Umbilical cord (tissue), 2 donors: ENCODE measurements around the gene IGFBP4. TPM values are rescaled to one million over a fixed set of nuclear protein-coding genes. Genes with fewer than 3 reads are reported as not detected.

Experiments used
- DNase-seq: peaks from one replicate; pipeline ENCODE4 v3.0.0-alpha.2; 2015; ENCODE audit warnings: low spot score
- total RNA-seq: library from RNA; depleted of rRNA; stranded (reverse); fragments of >200 nt; gene quantifications from one replicate; pipeline ENCODE4 v1.2.3, GENCODE V29; 2014; ENCODE audit warnings: low replicate concordance; ENCODE audit not compliant: insufficient read depth

The IGFBP4 gene
- total RNA-seq, 1 donor from 2014 or later, result 55.4 TPM

DNA sequence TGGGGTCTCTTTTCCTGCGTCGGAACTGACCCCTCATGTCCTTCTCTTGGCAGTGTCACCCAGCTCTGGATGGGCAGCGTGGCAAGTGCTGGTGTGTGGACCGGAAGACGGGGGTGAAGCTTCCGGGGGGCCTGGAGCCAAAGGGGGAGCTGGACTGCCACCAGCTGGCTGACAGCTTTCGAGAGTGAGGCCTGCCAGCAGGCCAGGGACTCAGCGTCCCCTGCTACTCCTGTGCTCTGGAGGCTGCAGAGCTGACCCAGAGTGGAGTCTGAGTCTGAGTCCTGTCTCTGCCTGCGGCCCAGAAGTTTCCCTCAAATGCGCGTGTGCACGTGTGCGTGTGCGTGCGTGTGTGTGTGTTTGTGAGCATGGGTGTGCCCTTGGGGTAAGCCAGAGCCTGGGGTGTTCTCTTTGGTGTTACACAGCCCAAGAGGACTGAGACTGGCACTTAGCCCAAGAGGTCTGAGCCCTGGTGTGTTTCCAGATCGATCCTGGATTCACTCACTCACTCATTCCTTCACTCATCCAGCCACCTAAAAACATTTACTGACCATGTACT lies 13.2 kb downstream of the IGFBP4 start:
- no peak for DNase-seq

DNA sequence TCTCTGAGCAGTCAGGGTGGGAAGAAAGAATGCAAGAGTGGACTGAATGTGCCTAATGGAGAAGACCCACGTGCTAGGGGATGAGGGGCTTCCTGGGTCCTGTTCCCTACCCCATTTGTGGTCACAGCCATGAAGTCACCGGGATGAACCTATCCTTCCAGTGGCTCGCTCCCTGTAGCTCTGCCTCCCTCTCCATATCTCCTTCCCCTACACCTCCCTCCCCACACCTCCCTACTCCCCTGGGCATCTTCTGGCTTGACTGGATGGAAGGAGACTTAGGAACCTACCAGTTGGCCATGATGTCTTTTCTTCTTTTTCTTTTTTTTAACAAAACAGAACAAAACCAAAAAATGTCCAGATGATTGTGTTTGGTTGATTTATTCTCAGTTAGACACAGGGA lies 14.1 kb downstream of the IGFBP4 start:
- no peak for DNase-seq

DNA sequence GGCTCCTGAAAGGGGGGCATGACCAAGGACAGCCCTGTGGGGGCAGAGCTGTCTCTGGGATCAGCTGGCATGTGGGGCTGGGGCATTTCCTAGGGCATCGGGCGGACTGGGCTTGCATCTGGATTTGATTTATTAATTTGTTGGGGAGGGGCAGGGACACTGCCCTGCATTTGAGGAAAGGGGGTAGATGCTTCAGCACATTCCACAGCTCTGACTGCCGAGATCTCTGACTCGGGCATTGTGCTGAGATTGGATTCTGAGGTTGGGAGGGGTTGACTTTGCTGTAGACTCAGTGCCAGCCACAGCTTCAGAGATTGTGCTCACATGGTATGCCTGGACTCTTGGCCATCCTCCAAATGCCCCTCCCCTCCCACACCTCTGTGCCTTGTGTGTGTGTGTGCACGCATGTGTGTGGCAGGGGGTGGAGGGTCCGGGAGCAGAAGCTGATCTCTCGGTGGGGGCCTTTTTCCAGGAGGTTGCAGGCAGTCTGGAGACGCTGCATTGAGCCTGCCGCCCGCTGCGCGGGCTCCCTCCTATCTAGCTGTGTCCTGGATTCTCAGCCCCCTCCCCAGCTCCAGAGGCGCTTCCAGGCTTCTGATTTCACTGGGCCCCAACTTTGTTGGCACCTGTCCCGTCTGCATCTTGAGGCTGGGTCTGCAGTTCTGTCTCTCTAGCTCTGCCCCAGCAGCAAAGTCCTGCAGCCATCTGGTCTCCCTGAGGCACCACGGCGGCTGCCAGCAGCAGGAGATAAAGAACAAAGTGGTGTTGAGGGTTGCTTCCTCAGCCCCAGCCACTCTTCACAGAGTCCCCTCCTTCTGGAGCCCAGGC lies 14.9 kb downstream of the IGFBP4 start:
- peak; percentile 96 for DNase-seq

DNA sequence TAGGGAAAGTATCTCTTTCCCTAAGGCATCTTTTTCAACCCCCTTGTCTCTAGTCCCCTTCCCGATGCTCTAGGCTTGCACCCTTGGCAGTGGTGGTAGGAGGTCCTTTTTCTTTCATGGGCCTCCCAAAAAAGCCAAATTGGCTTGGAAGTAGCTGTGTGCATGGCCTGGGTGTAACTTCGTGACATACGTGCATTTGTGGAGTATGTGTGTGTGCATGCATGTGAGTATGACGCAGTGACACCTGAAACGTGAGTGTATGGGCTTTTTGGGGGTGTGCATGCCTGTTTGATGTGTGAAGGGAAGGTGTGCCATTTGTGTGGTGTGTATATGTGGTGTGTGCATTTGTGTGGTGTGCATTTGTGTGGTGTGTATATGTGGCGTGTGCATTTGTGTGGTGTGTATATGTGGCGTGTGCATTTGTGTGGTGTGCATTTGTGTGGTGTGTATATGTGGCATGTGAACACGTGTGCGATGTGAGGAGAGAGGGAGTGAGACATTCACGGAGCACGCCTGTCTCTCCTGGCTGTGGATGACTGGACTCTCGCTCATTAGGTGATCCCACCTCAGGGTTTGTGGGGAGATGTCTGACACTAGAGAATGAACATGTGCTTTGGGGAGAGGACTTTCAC lies 15.7 kb downstream of the IGFBP4 start:
- DNase-seq, result no peak

DNA sequence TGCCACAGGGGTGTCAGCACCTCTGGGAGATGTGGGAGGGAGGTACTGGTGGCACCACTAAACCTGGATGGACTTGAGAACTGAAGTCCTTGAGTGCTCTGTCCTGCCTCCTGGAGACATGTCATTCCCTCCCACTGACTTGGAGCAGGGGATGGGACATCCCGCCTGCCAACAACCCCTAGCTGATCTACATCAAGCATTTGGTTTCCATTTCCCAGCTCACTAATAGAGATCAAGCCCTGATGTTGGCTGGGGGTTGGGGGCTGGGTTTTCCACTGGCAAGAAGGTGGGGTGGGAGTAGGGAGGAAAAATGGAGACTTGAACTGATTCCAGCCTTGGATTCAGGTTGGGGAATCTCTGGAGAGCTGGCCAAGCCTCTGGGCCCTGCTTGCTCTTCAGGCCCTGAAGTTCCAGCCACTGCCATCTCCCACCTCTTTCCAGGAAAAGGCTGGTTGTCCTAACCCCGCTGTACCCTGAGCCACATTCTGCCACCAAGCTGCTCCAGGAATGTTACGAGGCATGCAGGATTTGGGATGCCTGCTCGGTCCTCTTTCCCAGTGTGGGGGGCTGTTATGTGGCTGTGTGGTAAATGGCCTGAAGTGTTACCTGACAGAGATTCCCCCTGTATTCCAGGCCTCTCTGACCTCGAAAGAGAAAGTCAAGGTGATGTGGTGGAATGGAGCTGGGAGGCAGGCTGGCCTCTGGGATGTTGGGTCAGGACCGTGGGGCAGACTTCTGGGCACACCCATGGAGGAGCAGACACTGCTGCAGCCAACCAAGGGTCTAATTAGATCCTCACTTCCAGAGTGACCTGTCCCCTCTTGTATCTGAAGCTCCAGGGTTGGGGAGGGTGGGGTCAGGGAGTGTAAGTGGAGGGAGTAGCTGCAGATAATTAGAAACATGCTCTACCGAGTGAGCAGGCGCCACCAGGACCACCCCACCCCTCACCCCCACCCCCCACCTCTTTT lies 16.7 kb downstream of the IGFBP4 start:
- no peak for DNase-seq

DNA sequence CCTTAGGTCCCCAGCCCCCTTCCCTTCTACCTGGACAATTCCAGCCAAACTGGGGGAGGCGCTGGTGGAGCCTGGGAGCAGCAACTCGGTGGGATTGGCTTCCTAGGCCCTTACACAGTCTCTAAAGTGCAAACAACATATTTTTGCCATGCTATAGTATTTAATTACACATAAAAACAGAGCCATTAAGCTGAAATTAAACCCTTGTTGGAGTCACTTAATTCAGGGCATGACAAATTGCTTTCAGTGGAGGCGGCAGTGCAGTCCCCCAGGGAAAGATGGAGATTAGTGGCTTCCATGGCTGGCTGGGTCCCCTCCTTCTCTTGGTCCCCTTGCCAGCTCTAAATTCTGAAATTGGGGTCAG lies 17.3 kb downstream of the IGFBP4 start:
- no peak for DNase-seq

DNA sequence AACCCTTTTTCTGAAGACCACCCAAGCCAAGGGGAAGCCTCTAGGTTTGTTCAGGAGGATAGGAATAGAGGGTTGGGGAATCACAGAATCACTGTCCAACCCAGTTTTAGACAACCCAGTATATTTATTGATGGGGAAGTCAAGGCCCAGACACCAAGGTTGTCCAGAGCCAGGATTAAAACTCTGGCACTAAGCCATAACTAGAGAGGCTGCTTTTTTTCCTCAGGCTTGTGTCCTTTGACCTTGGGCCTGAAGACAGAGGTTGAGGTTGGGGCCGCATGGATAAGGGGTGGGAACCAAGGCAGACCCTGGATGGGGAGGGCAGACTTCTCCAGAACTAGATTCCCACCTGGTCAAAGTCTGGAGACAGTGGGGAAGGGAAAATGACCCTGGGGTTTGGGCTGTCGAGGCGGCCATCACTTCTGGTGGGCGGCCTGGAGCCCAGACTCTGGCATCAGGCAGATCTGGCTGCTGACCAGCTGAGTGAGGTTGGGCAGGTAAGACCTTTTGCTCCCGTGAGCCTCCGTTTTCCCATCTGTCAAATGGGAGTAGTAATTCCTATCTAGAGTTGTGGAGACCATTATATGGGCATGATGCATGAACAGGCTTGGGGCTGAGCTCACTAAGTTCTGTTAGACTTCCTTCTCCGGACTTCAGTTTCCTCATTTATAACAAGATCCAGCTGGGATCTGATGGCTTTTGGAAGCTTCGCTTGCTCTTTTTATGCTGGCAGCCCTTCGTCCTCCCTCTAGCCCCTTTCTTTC lies 17.9 kb downstream of the IGFBP4 start:
- DNase-seq, result peak; percentile 66

DNA sequence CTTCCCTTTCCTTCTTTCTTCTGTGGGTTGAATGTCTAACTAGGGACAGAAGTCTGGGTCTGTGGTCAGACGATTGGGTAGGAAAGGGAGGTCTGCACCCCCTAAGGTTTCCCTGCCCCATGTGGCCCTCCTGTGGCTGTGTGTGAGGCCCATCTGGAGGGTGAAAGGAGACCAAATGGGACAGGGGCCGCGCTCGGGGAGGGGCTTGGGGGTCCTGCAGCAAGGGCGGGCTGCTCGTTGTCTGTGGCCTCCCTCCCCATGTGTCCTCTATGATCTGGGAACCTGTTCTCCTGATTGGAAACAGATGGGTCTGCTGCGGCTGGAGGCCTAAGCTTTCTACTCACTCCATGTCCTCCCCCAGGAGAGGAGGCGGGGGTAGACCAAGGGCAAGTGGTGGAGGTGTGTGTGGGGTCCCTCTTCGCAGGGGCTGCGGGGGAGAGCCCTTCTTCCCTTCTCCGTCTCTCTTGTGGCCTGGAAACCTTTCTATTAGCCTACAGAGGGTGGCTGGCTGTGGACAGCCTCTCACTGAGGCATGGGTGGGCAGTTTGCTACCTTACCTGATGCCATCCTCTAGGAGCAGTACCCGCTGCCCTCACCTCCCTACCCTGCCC lies 18.6 kb downstream of the IGFBP4 start:
- no peak for DNase-seq

DNA sequence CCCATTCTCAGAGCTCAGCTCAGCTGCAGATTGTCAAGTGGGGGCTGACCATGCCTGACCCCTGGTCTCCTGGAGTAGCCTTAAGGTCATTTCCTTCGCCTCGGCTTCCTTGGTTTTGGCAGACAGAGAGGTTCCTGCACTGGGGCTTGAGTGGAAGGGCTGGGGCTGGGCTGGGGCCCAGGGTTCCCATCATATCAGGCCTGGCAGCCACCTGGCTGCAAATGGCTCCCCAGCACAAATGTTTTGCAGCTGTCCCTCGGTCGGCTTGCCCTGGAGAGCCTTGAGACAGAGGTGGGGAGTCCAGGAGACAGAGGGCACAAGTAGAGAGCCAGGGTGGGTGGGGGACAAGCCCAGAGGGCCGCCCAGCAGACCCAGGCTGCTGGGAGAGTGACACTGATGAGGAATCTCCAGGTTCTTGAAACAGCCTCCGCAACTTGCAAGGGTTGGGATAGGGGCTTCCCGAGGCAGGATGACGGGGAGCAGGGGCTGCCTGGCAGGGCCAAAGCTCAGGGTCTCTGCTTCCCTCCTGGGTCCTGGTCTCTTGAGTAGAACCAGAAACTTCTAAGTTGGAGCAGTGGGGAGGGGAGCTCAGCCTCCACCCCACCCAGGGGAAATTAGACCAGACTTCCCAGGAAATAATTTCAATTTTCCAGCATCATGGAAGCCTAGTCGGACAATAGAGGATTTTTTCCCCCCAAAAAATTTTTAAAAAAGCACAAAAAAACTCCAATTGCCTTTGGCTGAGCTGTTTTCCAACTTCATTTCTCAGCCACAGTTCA lies 19.3 kb downstream of the IGFBP4 start:
- DNase-seq, result no peak

DNA sequence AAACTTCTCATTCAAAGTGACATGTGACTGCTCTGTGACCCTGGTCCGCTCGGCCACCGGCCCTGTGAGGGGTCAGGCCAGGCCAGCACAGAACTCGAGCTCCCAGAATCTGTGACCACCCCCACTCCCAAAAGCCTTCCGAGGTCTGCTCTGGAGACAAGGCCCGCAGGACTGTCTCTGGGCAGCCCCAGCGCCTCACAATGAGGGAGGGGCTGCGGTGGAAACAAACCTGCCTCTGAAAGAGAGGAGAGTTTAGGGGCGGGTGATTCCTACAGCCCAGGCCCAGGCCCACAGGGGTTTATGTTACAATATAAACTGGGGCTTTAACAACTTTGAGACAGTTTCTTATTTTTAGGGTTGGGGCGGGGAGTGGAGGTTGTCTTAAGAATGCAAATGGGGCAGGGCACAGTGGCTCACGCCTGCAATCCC lies 19.9 kb downstream of the IGFBP4 start:
- DNase-seq, result no peak

DNA sequence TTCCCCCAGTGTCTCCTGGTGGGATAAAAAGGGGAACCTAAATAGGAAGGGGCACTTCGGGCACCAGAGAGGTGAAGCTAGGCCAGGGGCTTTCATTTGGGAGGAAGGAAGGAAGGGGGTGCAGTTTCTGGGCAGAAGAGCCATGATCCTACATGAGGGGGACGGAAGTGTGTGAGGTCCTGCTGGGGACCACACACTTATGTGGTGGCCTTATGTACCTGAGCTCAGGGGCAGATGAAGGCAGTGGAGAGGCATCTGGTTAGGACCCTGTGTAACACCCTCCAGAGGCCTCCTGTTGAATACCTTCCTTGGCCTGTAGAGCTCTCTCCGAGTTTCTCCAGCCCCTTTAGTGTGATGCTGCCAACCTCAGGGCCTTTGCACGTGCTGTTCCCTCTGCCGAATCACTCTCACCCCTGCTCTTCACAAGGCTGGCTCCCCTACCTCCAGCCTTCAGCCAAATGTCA lies 21.2 kb downstream of the IGFBP4 start:
- DNase-seq, result no peak

DNA sequence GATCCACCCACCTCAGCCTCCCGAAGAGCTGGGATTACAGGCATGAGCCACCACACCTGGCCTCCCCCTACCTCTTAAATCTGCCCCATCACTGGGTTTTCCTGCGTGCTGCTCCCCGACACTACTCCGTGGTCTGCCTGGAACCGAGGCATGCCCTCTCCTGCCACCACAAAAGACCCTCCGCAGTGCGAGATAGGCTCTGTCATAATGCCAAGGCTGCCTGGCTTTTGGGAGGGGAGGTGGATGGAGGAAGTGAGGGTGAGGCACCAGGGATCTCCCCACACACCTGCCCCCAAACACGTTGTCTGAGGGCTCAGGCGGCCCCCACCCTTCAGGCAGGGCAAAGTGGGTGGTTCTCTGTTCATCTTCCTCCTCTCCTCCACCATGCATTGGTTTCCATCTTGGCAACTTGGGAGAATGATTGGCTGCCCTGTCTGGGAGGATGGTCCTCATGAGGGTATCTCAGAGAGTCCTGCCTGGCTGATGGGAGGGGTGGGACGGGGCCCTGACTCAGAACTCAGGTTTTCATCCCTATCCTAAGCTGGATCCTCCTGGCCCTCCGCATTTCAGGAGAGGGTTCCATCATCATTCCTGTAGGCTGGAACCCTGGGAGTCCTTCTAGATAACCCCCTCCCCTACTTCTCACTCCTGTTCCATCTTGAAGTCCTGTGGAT lies 23.2 kb downstream of the IGFBP4 start:
- no peak for DNase-seq

DNA sequence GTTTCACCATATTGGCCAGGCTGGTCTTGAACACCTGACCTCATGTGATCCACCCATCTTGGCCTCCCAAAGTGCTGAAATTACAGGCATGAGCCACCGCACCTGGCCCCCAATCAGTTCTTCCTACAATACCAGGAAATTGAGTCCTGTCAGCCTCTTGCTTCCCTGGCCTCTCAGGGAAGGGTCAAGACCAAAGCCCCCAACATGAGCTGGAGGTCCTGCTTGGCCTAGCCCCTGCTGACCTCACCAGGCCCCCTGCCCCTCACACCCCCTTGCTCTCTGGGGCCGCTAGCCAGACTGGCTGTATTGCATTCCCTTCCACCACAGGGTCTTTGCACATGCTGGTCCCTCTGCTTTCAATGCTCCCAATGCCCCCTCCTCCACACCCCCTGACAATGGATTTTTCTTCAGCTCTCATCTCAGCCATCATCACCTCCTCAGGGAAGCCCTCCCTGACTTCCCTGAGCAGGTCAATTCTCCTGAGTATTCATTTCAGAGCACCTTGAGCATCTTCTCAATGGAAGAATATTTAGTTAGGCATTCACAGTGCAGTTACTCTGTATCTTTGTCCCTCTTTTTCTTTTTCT lies 24.1 kb downstream of the IGFBP4 start:
- no peak for DNase-seq

DNA sequence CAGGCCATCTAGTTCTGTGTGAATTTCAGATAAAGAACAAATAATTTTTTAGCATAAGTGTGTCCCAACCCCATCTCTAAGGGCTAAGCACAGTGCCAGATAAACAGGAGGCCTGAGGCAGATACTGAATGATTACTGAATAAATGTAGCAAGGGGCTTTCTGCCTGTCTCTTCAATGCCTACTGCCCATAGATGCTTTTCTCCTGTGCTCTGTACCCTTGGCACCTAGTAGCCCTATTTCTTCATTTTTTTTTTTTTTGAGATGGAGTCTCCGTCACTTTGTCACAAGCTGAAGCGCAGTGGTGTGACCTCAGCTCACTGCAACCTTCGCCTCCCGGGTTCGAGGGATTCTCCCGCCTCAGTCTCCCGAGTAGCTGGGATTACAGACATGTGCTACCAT lies 25.3 kb downstream of the IGFBP4 start:
- DNase-seq, result no peak

DNA sequence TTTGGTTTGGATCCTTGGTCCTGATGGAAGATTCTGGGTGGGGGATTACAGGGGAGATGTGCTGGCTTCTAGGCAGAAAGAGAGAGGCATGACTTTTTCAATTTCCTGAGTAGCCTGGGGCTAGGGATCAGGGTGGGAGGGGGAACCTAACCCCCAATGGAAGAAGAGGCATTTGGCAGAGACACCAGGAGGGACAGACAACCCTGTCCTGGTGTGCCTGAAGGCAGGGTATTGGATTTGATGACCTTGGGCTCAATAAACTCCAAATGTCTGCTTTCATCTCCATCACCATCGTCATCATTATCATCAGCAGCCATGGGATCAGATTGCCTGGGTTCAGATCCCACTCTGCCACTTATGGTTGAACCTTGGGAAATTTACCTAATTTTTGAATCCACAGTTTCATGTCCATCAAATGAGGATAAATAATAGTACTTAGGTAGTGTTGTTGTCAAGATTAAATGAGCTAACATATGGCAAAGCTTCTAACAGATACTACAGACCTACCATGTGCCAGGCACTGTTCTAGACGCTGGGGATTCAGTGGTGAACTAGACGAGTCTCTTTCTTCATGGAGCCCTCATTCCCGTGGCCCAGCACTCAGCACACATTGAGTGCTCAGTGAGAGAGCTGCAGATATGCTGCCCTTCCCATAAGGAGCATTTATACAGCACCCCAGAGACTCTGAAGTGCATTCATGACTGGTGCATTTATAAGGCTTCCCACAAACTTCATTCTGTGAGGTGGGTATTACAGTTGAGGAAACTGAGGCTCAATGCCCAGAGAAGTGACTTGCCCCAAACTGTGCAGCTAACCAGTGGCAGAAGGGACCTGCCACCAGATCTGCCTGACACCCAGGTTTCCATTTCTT lies 26.8 kb downstream of the IGFBP4 start:
- no peak for DNase-seq

DNA sequence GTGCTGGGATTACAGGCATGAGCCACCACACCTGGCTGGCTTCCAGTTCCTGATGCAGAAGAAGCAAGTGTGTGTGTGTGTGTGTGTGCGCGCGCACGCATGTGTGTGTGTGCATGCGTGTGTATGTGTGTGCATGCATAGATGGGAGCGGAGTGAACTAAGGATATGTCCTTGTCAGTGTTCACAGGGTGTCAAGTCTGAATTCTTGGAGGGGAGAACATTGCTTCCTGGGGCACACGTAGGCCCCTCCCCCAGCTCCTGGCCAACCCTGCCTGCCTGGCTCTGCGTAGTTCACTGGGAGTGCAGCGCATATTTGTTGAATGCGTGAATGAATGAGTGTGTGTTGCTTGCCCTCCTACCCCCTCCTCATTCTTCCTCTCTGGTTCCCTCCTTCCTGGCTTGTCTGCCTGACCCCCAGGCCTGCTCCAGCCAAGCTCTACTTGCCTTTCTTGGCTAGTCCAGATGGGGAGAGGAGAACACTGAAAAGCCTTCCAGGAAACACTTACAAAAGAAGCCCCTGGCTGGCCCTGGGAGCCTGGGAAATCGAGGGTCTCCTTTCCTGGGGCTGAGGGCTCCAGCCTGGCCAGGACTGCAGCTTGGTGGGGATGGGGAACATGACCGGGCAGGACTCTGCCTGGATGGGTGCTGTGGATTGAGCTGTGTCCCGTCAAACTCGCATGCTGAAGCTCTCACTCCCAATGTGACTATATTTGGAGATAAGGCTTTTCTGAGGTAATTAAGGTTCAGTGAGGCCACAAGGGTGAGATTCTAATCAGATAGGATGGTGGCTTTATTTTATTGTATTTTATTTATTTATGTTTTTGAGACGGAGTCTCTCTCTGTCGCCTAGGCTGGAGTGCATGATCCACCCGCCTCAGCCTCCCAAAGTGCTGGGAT lies 27.9 kb downstream of the IGFBP4 start:
- peak; percentile 75 for DNase-seq
